ENCODE data around the gene UROC1. TPM values are rescaled to one million over a fixed set of nuclear protein-coding genes. Genes with fewer than 3 reads are reported as not detected.

Gene UROC1
- total RNA-seq, 1 experiment from 2014 or later, result not detected

DNA sequence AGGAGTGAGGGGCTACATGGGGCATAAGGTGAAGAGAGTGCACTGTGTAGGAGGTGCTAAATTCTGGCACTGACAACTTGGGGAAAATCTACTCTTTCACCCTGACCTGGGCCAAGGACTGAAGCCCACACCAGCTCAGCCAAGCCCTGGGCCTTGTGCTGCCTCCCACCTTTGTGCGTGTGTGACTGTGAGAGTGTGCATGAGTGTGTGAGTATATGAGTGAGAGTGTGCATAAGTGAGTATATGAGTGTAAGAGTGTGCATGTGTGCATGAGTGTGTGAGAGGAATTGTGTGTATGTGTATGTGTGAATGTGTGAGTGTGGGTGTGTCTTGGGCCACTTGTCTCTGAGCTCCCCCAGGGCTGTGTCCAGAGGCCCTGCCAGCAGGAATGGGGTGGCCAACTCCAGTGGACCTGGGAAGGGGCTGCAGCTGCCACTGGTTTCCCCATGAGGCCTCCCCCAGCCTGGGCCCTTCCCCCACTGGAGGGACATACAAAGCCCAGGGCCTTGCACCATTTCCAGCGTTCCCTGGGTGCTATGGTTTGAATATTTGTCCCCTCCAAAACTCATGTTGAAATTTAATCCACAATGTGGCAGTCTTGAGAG lies 26.0 kb upstream of the UROC1 start:
- RAD21 ChIA-PET (ENCODE audit: low non-redundant PET in 1 of 2, low total read pairs in 2 of 2, uncharacterized antibody in 2 of 2, unreplicated experiment in 2 of 2), result no interaction called here
- Histone ChIP-seq H3K27me3 (ENCODE audit: insufficient read depth, low read length) (peaks cover 2% of the 10 kb centered on the region; the same call in 1 of the 2 replicates), H3K4me3 (replicated peaks in 1 of 2; ENCODE audit: low read depth in 1 of 2, low read length in 2 of 2) (no peak overlapping the region), H3K9me3 (ENCODE audit: control insufficient read depth in 1 of 2, insufficient read depth in 1 of 2, low read depth in 1 of 2, low read length in 2 of 2) (no peaks in the 10 kb centered on the region), H3K4me2 (ENCODE audit: low read length) (no peak overlapping the region), H3K4me1 (ENCODE audit: control insufficient read depth in 1 of 2, insufficient read depth in 2 of 2, low read length in 2 of 2) (peaks cover 15 to 18% of the 10 kb centered on the region in 2 experiments; a peak in 3 of 4 replicates), H2AFZ (ENCODE audit: low read depth, low read length, poor library complexity, severe bottlenecking) (no peak overlapping the region), H3K79me2 (ENCODE audit: insufficient read depth, low read length) (no peaks in the 10 kb centered on the region), H3K9ac (ENCODE audit: low read length) (no peak overlapping the region), H3K27ac (ENCODE audit: low read depth, low read length) (no peak overlapping the region), H4K20me1 (ENCODE audit: insufficient read depth) (no peaks in the 10 kb centered on the region), H3K36me3 (ENCODE audit: control insufficient read depth in 1 of 2, insufficient read depth in 2 of 2, low read length in 2 of 2) (no peaks in the 10 kb centered on the region), H3K9me2 (ENCODE audit: insufficient read depth) (no peaks in the 10 kb centered on the region)
- no TSS peak for BruUV-seq (replicated peaks)
- CTCF ChIA-PET, result no interaction called here
- DNase-seq (ENCODE audit: low read depth, low spot score) (no peak), ATAC-seq (no peak)
- intact Hi-C loops (cut with micrococcal nuclease), result no loop called here
- TF ChIP-seq ZFX (IDR thresholded peaks at IDR 0.05), result no peak
- TF ChIP-seq, protein P1, sequence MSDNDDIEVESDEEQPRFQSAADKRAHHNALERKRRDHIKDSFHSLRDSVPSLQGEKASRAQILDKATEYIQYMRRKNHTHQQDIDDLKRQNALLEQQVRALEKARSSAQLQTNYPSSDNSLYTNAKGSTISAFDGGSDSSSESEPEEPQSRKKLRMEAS (IDR thresholded peaks at IDR 0.05), result no peak
- no peak for TF ChIP-seq ZNF274 (IDR thresholded peaks at IDR 0.05; ENCODE audit: low read depth, low read length)
- TF ChIP-seq POLR2AphosphoS5 (IDR thresholded peaks at IDR 0.05; ENCODE audit: low read depth, low read length), result no peak
- TF ChIP-seq JUND (IDR thresholded peaks at IDR 0.05), result no peak
- TF ChIP-seq SIN3A (IDR thresholded peaks at IDR 0.05; ENCODE audit: low read depth), result no peak
- no peak for TF ChIP-seq ELF1 (IDR thresholded peaks at IDR 0.05; ENCODE audit: borderline replicate concordance, low read depth)
- POLR2A ChIA-PET, result no interaction called here

DNA sequence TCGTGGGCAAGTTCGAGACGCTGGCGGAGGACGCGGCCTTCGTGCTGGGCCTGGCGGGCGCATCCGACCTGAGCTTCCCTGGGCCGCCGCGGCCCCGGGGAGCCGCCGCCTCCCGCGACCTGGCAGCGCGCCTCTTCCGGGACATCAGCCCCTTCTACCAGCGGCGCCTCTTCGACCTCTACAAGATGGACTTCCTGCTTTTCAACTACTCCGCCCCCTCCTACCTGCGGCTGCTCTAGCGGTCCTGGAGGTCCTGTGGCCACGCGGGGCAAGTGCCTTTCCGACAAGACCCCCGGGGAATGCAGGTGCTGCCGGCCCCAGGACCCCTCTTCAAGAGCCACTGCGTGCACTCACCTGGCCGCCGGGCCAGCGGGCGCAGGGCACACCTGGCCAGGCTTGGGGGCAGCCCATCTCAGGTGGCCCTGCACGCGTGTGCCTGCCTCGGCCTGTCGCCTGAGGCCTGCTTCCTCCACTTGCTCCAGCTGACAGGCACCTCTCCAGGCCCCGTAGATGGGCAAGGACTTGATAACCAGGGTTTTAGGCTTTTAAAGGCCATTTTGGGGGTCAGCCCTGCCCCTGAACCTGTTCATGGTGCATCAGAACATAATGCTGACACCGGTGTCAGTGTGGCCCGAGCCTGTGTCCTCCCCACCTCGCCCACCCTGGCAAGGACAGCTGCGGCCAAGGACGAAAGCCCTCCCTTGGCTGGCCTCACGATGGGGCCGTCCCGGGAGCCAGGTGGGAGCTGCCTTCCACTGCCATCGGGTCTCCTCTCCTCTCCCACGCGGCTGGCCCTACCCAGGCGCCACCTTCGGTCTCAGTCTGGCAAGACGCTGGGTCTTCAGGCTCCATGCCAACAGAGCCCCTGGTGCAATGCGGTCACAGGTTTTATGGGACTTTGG lies 25.0 kb upstream of the UROC1 start:
- H3K9ac ChIP-seq (ENCODE audit: low read length), result no peak overlapping the region
- POLR2A ChIA-PET, result no interaction called here
- H3K9me2 ChIP-seq (ENCODE audit: insufficient read depth), result no peaks in the 10 kb centered on the region
- H3K79me2 ChIP-seq (ENCODE audit: insufficient read depth, low read length), result no peaks in the 10 kb centered on the region
- H2AFZ ChIP-seq (ENCODE audit: low read depth, low read length, poor library complexity, severe bottlenecking), result no peak overlapping the region
- no peak overlapping the region for H3K27ac ChIP-seq (ENCODE audit: low read depth, low read length)
- no TSS peak for BruUV-seq (replicated peaks)
- intact Hi-C loops (cut with micrococcal nuclease), result no loop called here
- ATAC-seq, result no peak
- H3K4me3 ChIP-seq (replicated peaks in 1 of 2; ENCODE audit: low read depth in 1 of 2, low read length in 2 of 2), result no peak overlapping the region
- H3K4me2 ChIP-seq (ENCODE audit: low read length), result no peak overlapping the region
- no peaks in the 10 kb centered on the region for H3K36me3 ChIP-seq (ENCODE audit: control insufficient read depth in 1 of 2, insufficient read depth in 2 of 2, low read length in 2 of 2)
- no peaks in the 10 kb centered on the region for H3K9me3 ChIP-seq (ENCODE audit: control insufficient read depth in 1 of 2, insufficient read depth in 1 of 2, low read depth in 1 of 2, low read length in 2 of 2)
- H3K4me1 ChIP-seq (ENCODE audit: control insufficient read depth in 1 of 2, insufficient read depth in 2 of 2, low read length in 2 of 2), result peaks cover 15 to 18% of the 10 kb centered on the region in 2 experiments; a peak in 3 of 4 replicates
- no peaks in the 10 kb centered on the region for H4K20me1 ChIP-seq (ENCODE audit: insufficient read depth)
- peaks cover 2% of the 10 kb centered on the region; the same call in 1 of the 2 replicates for H3K27me3 ChIP-seq (ENCODE audit: insufficient read depth, low read length)
- CTCF ChIA-PET, result no interaction called here
- RAD21 ChIA-PET (ENCODE audit: low non-redundant PET in 1 of 2, low total read pairs in 2 of 2, uncharacterized antibody in 2 of 2, unreplicated experiment in 2 of 2), result no interaction called here
- no peak for DNase-seq (ENCODE audit: low read depth, low spot score)
- no peak for TF ChIP-seq ZFX (IDR thresholded peaks at IDR 0.05)
- no peak for TF ChIP-seq EGR1 (IDR thresholded peaks at IDR 0.05; ENCODE audit: low read depth)
- no peak for TF ChIP-seq ELF1 (IDR thresholded peaks at IDR 0.05; ENCODE audit: borderline replicate concordance, low read depth)
- TF ChIP-seq, protein P2, sequence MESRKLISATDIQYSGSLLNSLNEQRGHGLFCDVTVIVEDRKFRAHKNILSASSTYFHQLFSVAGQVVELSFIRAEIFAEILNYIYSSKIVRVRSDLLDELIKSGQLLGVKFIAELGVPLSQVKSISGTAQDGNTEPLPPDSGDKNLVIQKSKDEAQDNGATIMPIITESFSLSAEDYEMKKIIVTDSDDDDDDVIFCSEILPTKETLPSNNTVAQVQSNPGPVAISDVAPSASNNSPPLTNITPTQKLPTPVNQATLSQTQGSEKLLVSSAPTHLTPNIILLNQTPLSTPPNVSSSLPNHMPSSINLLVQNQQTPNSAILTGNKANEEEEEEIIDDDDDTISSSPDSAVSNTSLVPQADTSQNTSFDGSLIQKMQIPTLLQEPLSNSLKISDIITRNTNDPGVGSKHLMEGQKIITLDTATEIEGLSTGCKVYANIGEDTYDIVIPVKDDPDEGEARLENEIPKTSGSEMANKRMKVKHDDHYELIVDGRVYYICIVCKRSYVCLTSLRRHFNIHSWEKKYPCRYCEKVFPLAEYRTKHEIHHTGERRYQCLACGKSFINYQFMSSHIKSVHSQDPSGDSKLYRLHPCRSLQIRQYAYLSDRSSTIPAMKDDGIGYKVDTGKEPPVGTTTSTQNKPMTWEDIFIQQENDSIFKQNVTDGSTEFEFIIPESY (IDR thresholded peaks at IDR 0.05; ENCODE audit: extremely low read depth, insufficient replicate concordance, low read length), result no peak
- no peak for TF ChIP-seq EZH2 (IDR thresholded peaks at IDR 0.05)
- TF ChIP-seq, protein P3, sequence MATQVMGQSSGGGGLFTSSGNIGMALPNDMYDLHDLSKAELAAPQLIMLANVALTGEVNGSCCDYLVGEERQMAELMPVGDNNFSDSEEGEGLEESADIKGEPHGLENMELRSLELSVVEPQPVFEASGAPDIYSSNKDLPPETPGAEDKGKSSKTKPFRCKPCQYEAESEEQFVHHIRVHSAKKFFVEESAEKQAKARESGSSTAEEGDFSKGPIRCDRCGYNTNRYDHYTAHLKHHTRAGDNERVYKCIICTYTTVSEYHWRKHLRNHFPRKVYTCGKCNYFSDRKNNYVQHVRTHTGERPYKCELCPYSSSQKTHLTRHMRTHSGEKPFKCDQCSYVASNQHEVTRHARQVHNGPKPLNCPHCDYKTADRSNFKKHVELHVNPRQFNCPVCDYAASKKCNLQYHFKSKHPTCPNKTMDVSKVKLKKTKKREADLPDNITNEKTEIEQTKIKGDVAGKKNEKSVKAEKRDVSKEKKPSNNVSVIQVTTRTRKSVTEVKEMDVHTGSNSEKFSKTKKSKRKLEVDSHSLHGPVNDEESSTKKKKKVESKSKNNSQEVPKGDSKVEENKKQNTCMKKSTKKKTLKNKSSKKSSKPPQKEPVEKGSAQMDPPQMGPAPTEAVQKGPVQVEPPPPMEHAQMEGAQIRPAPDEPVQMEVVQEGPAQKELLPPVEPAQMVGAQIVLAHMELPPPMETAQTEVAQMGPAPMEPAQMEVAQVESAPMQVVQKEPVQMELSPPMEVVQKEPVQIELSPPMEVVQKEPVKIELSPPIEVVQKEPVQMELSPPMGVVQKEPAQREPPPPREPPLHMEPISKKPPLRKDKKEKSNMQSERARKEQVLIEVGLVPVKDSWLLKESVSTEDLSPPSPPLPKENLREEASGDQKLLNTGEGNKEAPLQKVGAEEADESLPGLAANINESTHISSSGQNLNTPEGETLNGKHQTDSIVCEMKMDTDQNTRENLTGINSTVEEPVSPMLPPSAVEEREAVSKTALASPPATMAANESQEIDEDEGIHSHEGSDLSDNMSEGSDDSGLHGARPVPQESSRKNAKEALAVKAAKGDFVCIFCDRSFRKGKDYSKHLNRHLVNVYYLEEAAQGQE (IDR thresholded peaks at IDR 0.05; ENCODE audit: low read depth), result no peak
- no peak for TF ChIP-seq POLR2AphosphoS5 (IDR thresholded peaks at IDR 0.05; ENCODE audit: low read depth, low read length)
- TF ChIP-seq YY1 (IDR thresholded peaks at IDR 0.05; ENCODE audit: extremely low read depth, insufficient replicate concordance, low read depth, low read length), result no peak

Measured in HCT116 (cell line).